Caki2 (cell line): ENCODE results near the gene SH3D19. TPM values are rescaled to one million over a fixed set of nuclear protein-coding genes. Genes with fewer than 3 reads are reported as not detected.

Experiments used
- DNase-seq: peaks from one replicate; pipeline ENCODE4 v3.0.0-alpha.2; 2015; ENCODE audit warnings: low read depth
- in situ Hi-C: cut with HindIII; loops from 2 replicates; pipeline ENCODE4 v1.10.0; 2016; ENCODE audit warnings: low sequenced_read_pairs, low pct_unique_long_range_greater_than_20kb, mixed read lengths
- total RNA-seq: library from RNA; depleted of rRNA; stranded (reverse); fragments of >200 nt; shearing (Covaris generic); gene quantifications from 2 replicates; pipeline ENCODE4 v1.2.3, GENCODE V29; 2014; ENCODE audit warnings: low replicate concordance

The SH3D19 gene
- total RNA-seq, 1 experiment from 2014 or later: 5.7 TPM

DNA sequence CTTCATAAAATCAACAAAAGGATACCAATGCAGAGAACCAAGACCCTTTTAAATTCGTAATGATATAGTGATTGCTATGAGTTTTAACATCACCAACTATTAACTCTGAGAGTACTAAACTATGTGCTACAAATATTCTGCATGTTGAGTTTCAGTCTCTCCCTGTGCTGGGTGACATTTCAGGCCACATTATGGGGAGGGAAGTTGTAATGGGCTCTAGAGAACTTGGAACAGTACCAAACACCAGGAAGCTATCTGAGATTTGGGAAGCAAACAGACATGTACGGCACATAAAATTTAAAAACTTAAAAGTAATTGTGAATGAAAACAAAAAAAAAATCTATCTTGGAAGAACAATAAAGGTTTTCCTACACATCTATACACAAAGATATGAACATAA is 108.1 kb downstream of the SH3D19 start:
- in situ Hi-C loops: no loop called here
- DNase-seq: no peak

DNA sequence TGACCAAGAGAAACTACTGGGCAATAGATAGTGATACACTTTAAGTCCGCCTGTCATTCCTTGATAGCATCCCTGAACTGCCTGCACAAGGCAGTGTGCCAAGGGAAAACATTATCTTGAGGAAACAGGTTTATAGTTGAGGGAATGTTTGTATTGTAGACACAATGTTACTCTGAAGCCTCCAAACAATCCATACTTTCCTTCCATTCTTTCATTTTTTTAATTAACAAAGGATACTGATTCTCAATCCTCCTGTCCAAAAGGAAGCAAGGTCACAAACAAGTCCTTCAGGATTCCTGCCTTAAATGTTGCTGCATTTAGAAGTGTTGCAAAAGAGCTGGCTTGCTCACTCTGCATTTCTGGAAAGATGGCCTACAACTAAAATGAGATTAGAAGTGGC is 110.1 kb downstream of the SH3D19 start:
- no peak for DNase-seq
- in situ Hi-C loops: no loop called here

DNA sequence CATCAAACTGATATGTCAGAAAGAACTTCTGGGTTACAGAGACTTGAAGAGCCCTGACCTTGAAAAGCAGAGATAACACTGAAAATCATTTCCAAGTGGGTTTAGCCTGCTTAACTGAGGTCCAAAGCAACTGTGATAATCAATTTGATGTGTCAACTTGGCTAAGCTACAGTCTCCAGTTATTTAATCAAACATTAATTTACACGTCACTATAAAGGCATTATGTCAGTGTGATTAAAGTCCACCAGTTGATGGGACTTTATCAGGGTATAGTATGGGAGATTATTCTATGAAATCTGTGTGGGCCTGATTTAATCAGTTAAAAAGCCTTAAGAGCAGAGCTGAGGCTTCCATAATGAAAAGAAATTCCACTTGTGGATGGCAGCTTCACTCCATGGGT is 117.5 kb downstream of the SH3D19 start:
- no peak for DNase-seq
- in situ Hi-C loops: no loop called here

DNA sequence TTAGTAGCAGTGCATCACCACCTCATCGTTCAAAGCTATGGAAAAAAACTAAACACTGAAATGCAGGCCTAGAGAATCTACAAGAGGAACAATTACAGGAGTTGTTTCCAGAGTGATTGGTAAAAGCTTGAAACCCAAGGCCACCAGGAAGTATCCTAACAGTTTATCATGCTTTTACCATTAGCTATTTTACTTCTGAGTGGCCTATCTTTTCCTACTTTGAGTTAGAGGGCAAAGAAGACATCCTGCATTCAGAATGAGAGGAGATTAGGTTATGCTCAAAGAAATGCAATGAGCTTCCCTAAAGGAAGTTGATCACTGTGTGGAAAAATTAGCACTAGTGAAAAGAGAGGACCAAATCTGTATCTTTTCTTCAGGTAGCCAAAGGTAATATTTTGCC is 118.2 kb downstream of the SH3D19 start:
- no peak for DNase-seq
- in situ Hi-C loops: no loop called here

DNA sequence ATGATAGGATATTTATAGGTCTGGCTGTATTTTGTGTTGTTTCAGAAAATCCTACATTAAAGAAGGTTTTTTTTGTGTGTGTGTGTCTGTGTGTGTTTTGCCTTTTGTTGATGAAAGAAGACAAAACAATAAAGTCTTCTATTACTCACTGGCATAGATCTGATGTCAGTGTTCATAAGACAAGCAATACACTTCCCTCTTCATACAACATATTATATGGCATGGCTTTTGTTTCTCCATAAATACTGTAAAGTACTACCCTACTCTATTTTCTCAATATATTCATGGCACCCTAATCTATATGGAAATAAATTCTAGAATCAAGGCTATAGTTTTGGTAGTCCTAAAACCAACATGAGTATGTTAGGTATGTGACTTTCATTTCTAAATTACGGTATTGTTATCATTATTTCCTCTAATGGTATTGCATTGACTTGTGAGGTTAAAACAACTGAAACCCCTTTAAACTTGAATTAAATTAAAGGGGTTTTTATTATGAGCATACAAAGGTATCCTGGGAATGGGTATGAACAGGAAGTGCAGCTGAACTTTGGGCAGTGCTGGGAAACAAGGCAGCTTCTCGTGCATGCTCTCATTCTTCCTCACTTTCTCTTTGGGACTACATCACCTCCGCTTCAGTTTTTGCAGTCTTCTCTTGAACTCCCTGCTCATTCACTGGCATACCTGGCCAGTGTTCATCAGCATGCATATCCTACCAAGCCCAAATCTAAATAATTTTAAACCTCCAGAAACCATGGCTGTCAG is 119.0 kb downstream of the SH3D19 start:
- in situ Hi-C loops: no loop called here
- DNase-seq: no peak

DNA sequence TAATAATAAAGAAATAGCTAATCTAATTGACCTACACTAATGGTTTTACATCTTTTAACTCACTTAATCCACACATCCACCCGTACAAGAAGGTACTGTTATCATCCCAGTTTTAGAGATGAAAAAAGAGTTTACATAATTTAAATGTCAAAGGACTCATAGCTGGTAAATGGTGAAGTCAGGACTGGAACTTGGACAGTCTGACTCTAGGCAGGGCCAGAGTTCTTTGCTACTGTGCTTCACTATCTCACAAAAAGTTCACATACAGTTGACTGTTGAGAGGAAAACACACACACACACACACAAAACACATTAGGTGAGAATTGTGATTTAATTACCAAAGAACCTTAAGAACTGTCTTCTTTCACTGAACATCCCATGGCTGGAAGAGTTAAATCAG is 119.7 kb downstream of the SH3D19 start:
- in situ Hi-C loops: no loop called here
- no peak for DNase-seq

DNA sequence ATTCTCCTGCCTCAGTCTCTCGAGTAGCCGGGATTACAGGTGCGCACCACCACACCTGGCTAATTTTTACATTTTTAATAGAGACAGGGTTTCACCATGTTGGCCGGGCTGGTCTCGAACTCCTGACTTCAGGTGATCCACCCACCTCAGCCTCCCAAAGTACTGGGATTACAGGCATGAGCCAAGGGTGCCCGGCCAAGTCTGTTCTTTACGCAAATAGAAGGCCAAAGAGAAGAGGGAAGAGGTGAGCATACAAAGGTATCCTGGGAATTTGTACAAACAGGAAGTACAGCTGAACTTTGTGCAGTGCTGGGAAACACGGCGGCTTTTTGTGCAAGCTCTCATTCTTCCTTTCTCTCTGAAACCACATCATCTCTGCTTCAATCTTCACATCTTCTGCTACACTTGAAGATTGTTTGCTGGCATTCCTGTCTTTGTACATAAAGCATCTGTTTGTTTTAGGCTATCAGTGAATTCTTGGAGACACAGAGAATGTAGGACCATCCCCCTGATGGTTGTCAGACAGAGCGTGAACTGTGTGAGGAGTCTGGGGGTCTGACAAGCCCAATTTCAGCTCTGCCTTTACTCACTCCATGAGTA is 120.4 kb downstream of the SH3D19 start:
- DNase-seq: no peak
- in situ Hi-C loops: no loop called here

DNA sequence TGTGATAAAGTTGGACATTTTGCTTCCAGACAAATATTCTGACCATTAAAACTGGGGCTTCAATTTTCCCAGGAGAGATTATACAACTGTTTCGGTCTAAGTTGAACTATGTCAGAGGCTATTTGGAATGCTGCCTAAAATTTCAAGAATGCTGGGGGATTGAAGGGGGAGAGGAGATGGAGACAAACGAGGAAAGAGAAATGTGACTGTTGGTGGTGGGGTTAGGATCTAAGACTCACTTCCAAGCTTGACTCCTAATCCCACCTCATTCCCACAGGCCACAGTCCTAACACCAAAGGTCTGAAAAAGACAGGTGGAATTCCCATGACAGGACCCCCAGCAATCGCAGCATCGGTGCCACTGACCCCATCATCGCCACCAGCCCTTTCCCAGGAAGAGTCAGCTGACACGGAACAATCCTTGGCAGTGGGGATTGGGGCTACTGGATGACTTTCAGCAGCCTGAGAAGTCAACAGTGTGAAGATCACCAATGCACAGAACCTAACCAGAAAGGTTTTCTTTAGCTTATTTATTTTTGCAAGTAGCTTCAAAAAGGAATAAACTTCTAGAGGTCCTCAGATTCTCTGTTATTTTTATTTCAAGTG is 122.5 kb downstream of the SH3D19 start:
- DNase-seq: no peak

DNA sequence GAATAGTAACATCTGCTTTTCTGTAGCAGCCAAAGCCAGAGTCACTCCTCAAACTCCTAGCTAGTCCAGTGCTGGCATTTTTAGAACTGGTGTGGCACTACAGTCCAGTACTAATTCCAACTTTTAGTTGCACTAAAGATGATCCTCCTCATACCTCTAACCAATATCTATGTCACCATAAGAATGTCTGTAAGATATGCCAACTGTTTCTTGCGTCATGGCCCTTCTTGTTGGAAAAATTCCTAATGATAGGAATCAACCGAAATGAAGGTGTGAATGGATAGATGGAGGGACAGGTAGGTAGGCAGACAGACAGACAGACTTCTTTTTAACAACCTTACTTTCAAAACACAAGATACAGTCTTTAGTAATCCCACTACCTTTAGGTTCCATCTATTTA is 123.0 kb downstream of the SH3D19 start:
- no peak for DNase-seq

More for the DNA sequence above, 122.5 kb downstream of the SH3D19 start:
- in situ Hi-C loops: no loop called here

DNA sequence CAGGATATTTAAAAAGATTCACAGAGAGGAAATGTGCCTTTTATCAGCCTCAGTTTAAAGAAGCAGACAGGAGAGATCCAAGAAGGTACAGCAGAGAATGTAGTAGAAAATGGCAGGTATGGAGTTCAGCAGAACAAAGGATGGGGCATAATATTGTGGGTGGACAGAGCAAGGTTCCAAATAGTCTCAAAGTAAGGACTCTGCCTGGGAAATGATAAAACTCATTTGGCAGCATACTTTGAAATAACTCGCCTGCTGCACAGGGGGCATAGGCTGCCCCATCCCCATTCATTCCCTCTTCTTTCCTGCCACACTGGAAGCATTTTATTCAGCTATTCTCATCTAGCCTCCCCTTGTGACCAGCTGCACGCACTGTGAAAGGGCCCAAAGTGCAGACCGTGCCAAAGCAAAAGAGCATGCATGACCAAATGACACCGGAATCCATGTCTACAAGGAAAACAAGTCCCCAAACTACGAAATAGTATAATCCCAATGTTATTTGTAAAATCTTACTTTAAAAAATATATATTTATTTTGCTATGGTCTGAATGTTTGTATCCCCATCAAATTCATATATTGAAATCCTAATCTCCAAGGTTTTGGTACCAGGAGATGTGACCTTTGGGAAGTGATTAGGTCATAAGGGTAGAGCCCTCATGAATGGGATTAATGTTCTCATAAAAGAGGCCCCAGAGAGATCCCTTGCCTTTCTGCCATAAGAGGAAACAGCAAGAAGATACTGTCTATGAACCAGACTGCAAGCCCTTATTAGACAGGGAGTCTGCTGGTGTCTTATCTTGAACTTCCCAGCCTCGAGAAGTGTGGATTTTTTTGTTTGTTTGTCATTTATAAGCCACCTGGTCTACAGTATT is 125.8 kb downstream of the SH3D19 start:
- in situ Hi-C loops: no loop called here
- DNase-seq: no peak

More for the DNA sequence above, 123.0 kb downstream of the SH3D19 start:
- in situ Hi-C loops: no loop called here

DNA sequence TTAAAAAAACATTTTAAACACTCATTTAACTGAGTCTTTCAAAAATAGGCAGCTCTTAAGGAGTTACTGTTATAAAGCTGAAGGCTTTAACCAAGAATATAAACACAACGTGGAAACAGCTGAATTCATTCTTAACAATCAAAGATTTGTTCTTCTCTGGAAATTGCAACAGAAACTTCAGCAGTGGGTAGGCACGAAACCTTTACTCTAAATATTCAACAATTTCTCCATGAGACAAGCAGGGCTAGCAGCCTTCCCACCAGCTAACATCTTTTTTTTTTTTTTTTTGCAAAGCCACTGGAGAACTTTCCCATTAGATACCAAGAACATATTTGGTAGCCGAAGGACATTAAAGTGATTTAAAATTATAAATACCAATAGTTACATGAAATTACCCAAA is 126.7 kb downstream of the SH3D19 start:
- in situ Hi-C loops: no loop called here
- no peak for DNase-seq

DNA sequence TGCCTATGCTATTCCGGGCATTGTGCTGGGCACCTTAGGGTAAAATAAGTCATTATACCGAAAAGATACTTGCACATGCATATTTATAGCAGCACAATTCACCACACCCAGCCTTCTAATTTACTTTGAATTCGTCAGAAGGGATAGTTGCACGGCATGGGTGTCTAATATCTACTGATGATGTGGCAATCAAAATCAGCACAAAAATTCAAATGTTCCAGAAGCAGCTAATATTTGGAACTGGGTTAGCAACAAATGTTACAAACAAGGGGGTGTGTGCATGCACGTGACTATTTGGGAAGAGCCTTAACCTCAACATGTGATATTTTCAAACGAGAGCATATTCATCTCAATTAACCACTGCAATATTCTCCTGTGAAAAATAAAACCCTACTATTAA is 128.2 kb downstream of the SH3D19 start:
- in situ Hi-C loops: no loop called here
- no peak for DNase-seq

DNA sequence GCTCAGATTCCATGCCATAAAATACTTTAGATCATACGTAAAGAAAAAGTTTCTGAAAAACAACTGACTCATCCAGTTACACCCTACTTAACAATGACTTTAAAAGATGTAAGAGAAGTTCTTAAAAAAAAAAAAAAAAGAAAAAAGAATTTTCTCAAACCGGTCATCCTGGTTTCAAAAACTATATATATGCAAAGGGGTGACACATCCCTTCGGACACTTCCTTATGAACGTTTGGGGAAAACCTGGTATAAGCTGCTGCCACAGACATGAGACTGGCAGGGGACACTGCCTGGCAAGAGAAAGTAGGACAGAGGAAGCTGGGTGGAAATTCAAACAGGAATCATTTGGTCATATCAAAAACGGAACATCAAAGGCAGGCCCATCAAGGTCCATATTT is 129.6 kb downstream of the SH3D19 start:
- peak; percentile 12 for DNase-seq
- in situ Hi-C loops: no loop called here

DNA sequence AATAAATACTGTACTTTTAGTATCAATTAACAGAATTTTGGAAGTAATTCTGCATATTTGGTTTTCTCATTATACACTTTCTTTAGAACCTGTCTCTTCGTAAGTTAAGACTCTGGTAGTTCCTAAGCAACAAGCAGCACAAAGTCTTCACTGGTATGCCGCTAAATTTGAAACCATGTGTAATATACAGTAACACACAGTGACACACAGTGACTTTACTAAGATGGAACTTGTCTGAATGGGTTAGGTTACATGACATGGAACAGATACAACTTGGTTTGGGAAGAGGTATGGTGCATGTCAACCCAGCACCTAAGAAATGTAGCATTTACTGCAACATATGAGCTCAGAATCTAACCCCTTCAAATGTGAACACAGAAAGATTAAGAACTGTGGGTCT is 132.0 kb downstream of the SH3D19 start:
- in situ Hi-C loops: no loop called here
- no peak for DNase-seq

DNA sequence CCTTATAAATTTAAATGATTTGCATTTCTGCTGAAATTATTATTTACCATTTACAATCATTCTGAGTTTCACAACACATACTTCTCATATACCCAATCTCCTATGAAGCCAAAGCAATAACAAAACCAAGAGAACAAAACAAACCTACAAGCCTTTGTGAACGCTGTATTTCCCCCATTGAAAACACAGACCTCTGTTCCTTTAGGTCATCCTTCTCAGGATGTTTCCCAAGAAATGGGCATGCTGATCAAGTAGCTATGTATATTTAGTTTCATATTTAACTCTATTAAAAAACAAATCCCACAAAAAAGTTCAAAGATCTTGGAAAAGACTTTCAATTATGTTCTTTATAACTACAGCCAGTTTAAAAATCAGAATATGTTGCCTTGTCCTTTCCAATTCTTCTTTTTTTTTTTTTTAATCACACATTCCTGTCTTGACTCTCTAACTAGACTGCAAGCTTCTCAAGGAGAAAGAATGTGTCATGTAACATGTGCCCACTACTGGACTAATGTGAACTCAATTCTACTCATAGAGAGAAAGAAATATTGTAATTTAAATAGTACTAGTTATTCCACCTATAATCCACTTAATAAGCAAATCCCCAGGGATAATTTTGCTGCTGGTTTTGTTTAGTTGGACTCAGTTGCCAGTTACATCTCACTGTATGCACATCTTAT is 132.7 kb downstream of the SH3D19 start:
- no peak for DNase-seq
- in situ Hi-C loops: no loop called here

DNA sequence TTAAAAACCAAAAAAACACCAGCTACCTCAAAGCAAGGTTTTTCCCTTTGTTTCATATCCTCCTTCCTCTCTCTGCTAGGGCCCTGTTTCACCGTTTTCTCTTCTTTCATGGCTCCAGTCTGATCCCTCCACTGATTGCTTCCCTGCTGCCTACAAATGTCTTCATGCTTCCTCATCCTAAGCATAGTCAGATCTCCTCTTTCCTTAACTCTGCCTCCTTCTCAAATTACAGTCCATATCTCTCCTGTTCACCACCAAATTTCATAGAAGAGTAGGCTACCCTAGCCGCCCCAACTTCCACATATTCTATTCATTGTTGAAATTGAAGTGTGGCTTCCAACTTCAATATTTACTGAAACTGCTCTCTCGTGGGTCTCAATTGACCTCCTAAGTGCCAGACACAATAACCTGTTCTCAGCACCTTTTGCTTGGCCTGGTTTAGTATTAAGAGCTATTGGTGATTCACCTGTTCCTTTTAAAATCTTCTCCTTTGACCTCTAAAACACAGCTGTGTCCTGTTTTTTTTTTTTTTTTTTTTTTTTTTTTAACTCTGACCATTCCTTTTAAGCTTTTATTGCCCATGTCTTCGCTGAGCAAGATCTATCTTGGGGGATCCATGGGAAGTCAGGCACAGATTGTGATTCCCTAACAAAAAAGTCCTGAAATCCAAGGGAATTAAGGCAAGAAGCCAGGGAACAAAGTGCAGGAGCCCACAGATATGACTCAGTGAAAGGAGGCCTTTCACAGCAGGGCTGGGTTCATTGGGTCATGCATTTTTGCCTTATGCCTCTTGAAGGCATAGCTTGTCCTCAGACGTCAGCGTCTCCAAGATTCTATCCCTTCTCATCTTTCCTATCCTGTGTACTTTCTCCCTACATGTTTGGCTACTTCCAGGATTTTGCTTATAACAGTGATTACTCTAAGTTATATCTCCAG is 140.6 kb downstream of the SH3D19 start:
- no peak for DNase-seq
- in situ Hi-C loops: no loop called here

DNA sequence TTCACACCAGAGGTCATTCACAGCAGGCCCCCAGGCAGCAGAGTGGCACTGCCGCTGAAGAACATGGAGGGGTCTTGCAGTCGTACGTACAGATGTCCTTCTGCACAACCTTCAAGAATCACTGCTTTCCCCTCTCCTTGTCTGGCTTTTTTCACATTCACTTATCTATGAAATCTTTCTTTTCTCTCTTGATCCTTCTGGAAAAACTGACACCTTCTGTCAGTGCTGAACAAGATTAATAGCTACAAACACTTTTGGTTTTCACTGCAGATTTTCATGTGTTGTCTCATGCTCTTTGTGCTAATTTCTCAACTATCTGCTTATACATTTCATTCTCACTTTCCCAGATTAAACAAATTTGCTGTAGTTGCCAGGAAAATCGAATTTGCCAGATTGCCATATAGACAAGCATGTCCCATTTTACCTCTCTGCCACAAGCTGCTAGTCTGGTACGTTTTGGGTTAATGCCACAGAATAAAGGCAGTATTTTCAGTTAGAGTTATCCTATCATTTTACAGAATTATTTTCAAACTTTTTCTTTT is 142.9 kb downstream of the SH3D19 start:
- in situ Hi-C loops: no loop called here
- DNase-seq: no peak
